ENCODE measurements around the gene OR4D11. TPM values are rescaled to one million over a fixed set of nuclear protein-coding genes. Genes with fewer than 3 reads are reported as not detected.

OR4D11 gene
- total and polyA plus RNA-seq, 9 of the 15 experiments (the other 6 are each of a cell fraction or from before 2014, with no cell fraction given): not detected

GRCh38 chr11:59545179-59546020 lies 42.0 kb downstream of the OR4D11 start (continued):
- TF ChIP-seq CREB3 (tag; conservative IDR thresholded peaks at IDR 0.05; ENCODE audit: low read depth): peak; percentile 80
- 0 out of 2 replicates have a peak, but pooled peaks have one; percentile 14 for TF ChIP-seq FOXJ2 (tag; IDR thresholded peaks at IDR 0.05)
- peak; percentile 80 for TF ChIP-seq GTF2B (IDR thresholded peaks at IDR 0.05; ENCODE audit: extremely low read depth, insufficient read length)
- TF ChIP-seq U2AF2 (optimal IDR thresholded peaks at IDR 0.05; ENCODE audit: low read depth, low read length): no peak
- no peak for TF ChIP-seq GMEB1 (CRISPR knock-in tag; IDR thresholded peaks at IDR 0.05)
- TF ChIP-seq ZBTB49 (CRISPR knock-in tag; IDR thresholded peaks at IDR 0.05; ENCODE audit: borderline replicate concordance): no peak
- 0 out of 2 replicates have a peak, but pooled peaks have one; percentile 17 for TF ChIP-seq ZNF253 (CRISPR knock-in tag; conservative IDR thresholded peaks at IDR 0.05)
- peak; percentile 77 for TF ChIP-seq NR2C1 (IDR thresholded peaks at IDR 0.05)
- peak; percentile 54 for TF ChIP-seq NR2C1 (tag; IDR thresholded peaks at IDR 0.05)
- TF ChIP-seq ETV1 (tag; conservative IDR thresholded peaks at IDR 0.05; ENCODE audit: low read depth): peak; percentile 94
- peak; percentile 68 for TF ChIP-seq GABPA (tag; conservative IDR thresholded peaks at IDR 0.05; ENCODE audit: low read depth)
- TF ChIP-seq RB1 (IDR thresholded peaks at IDR 0.05; ENCODE audit: low read depth): no peak
- TF ChIP-seq SNIP1 (IDR thresholded peaks at IDR 0.05; ENCODE audit: low read depth): peak; percentile 58; the same call in 1 of the 2 replicates
- peak; percentile 13 for TF ChIP-seq ELF2 (CRISPR knock-in tag; IDR thresholded peaks at IDR 0.05)
- TF ChIP-seq ZNF707 (CRISPR knock-in tag; conservative IDR thresholded peaks at IDR 0.05): no peak
- no peak for TF ChIP-seq KLF6 (CRISPR knock-in tag; IDR thresholded peaks at IDR 0.05; ENCODE audit: borderline replicate concordance)
- TF ChIP-seq ZNF311 (CRISPR knock-in tag; IDR thresholded peaks at IDR 0.05): no peak
- peak; percentile 87 for TF ChIP-seq NFE2 (IDR thresholded peaks at IDR 0.05; ENCODE audit: low read depth)
- TF ChIP-seq ZZZ3 (IDR thresholded peaks at IDR 0.05): no peak
- peak; percentile 70 for TF ChIP-seq FOS (IDR thresholded peaks at IDR 0.05; ENCODE audit: extremely low read depth, insufficient read length)

Data from K562 (cell line).